Progenitor cell of endocrine pancreas (in vitro differentiated cells): ENCODE measurements around the gene PRKD1. TPM values are rescaled to one million over a fixed set of nuclear protein-coding genes. Genes with fewer than 3 reads are reported as not detected.

Experiments used
- DNase-seq: peaks from one replicate; pipeline ENCODE4 v3.0.0; 2021; ENCODE audit warnings: low spot score; ENCODE audit not compliant: unreplicated experiment
- H3K27ac Mint-ChIP-seq: 2 replicates; pipeline ENCODE4 v1.8.0; 2021; ENCODE audit warnings: mild to moderate bottlenecking, moderate library complexity, mixed read lengths
- H3K27me3 Mint-ChIP-seq: 2 replicates; pipeline ENCODE4 v1.8.0; 2021; ENCODE audit warnings: mixed read lengths
- H3K36me3 Mint-ChIP-seq: 2 replicates; pipeline ENCODE4 v1.8.0; 2022; ENCODE audit warnings: mixed read lengths; ENCODE audit not compliant: insufficient read depth
- H3K4me1 Mint-ChIP-seq: 2 replicates; pipeline ENCODE4 v1.8.0; 2021; ENCODE audit warnings: low read depth, mixed read lengths
- H3K4me3 Mint-ChIP-seq: 2 replicates; pipeline ENCODE4 v1.8.0; 2021; ENCODE audit warnings: low read depth, mild to moderate bottlenecking, moderate library complexity, mixed read lengths
- H3K9me3 Mint-ChIP-seq: 2 replicates; pipeline ENCODE4 v1.8.0; 2021; ENCODE audit warnings: low read depth, mixed read lengths
- CTCF ChIP-seq: fragments of 200-600 bp; sonication (generic); IDR thresholded peaks from one replicate; pipeline ENCODE4 v1.5.0; 2021; ENCODE audit warnings: antibody characterized with exemption, mild to moderate bottlenecking; ENCODE audit not compliant: unreplicated experiment
- total RNA-seq: library from RNA; stranded (reverse); gene quantifications from 2 replicates; pipeline ENCODE4 v1.2.1, GENCODE V29; 2021

The PRKD1 gene
- total RNA-seq, 1 donor from 2014 or later = 23.6 TPM

- Mint-ChIP-seq H3K36me3 (peaks cover 3% of the 10 kb centered on the region), H3K27ac (no peak overlapping the region), H3K27me3 (no peaks in the 10 kb centered on the region), H3K4me3 (no peak overlapping the region), H3K4me1 (no peaks in the 10 kb centered on the region), H3K9me3 (no peaks in the 10 kb centered on the region)
- DNase-seq = no peak
- TF ChIP-seq CTCF = no peak
Observed at GRCh38 chr14:29630566-29631160, 297.0 kb downstream of the PRKD1 start.

- Mint-ChIP-seq H3K4me1 (no peaks in the 10 kb centered on the region), H3K36me3 (peaks cover 3% of the 10 kb centered on the region), H3K9me3 (no peaks in the 10 kb centered on the region), H3K4me3 (no peak overlapping the region), H3K27me3 (no peaks in the 10 kb centered on the region), H3K27ac (no peak overlapping the region)
- no peak for DNase-seq
- TF ChIP-seq CTCF = no peak
Observed at GRCh38 chr14:29629839-29630238, 297.8 kb downstream of the PRKD1 start.

- no peak for DNase-seq
- Mint-ChIP-seq H3K36me3 (peaks cover 8% of the 10 kb centered on the region), H3K27me3 (no peaks in the 10 kb centered on the region), H3K4me3 (no peak overlapping the region), H3K9me3 (peaks cover 2% of the 10 kb centered on the region), H3K27ac (no peak overlapping the region), H3K4me1 (no peaks in the 10 kb centered on the region)
- no peak for TF ChIP-seq CTCF
Observed at GRCh38 chr14:29627137-29627536, 300.5 kb downstream of the PRKD1 start.

- Mint-ChIP-seq H3K27ac (no peak overlapping the region), H3K9me3 (peaks cover 11% of the 10 kb centered on the region), H3K27me3 (no peaks in the 10 kb centered on the region), H3K4me1 (no peaks in the 10 kb centered on the region), H3K4me3 (no peak overlapping the region), H3K36me3 (peaks cover 30% of the 10 kb centered on the region)
- TF ChIP-seq CTCF = no peak
- DNase-seq = no peak
Observed at GRCh38 chr14:29618323-29619067, 309.2 kb downstream of the PRKD1 start.

- TF ChIP-seq CTCF = no peak
- Mint-ChIP-seq H3K9me3 (peaks cover 9% of the 10 kb centered on the region), H3K27ac (no peak overlapping the region), H3K36me3 (peaks cover 22% of the 10 kb centered on the region), H3K4me3 (no peak overlapping the region), H3K27me3 (no peaks in the 10 kb centered on the region), H3K4me1 (no peaks in the 10 kb centered on the region)
- DNase-seq = no peak
Observed at GRCh38 chr14:29616922-29617321, 310.7 kb downstream of the PRKD1 start.
